H9 (cell line): ENCODE data around the gene AVPR2. TPM values are rescaled to one million over a fixed set of nuclear protein-coding genes. Genes with fewer than 3 reads are reported as not detected.

Experiments used
- DNase-seq: peaks from one replicate; pipeline ENCODE4 v3.0.0-alpha.2; 2017
- H2AFZ ChIP-seq: one replicate; pipeline ENCODE4 v1.6.1; 2013; ENCODE audit warnings: mild to moderate bottlenecking, low read length, control low read depth, moderate library complexity
- H2AK5ac ChIP-seq: 2 replicates; pipeline ENCODE4 v1.6.1; 2013; ENCODE audit warnings: low read length, control low read depth, mixed read lengths; ENCODE audit not compliant: insufficient read length
- H2BK120ac ChIP-seq: one replicate; pipeline ENCODE4 v1.6.1; 2013; ENCODE audit warnings: low read depth, mild to moderate bottlenecking, low read length, control low read depth, inconsistent platforms; ENCODE audit not compliant: poor library complexity, severe bottlenecking
- H2BK12ac ChIP-seq: 2 replicates; pipeline ENCODE4 v1.6.1; 2013; ENCODE audit warnings: low read length, control low read depth, mixed read lengths, low read depth; ENCODE audit not compliant: insufficient read length
- H2BK15ac ChIP-seq: 2 replicates; pipeline ENCODE4 v1.6.1; 2013; ENCODE audit warnings: low read depth, low read length, control low read depth
- H2BK20ac ChIP-seq: one replicate; pipeline ENCODE4 v1.6.1; 2013; ENCODE audit warnings: low read depth, mild to moderate bottlenecking, low read length, control low read depth, inconsistent platforms; ENCODE audit not compliant: poor library complexity, severe bottlenecking
- H2BK5ac ChIP-seq: 2 replicates; pipeline ENCODE4 v1.6.1; 2013; ENCODE audit warnings: low read length, control low read depth, mixed read lengths; ENCODE audit not compliant: insufficient read length
- H3K14ac ChIP-seq: 2 replicates; pipeline ENCODE4 v1.6.1; 2013; ENCODE audit warnings: low read length, control low read depth; ENCODE audit not compliant: insufficient read depth
- H3K18ac ChIP-seq: 2 replicates; pipeline ENCODE4 v1.6.1; 2013; ENCODE audit warnings: low read depth, mild to moderate bottlenecking, mixed read lengths, low read length, control low read depth; ENCODE audit not compliant: insufficient read length
- H3K23ac ChIP-seq: 2 replicates; pipeline ENCODE4 v1.6.1; 2013; ENCODE audit warnings: low read length, control low read depth, mixed read lengths, low read depth; ENCODE audit not compliant: insufficient read length
- H3K23me2 ChIP-seq: 2 replicates; pipeline ENCODE4 v1.6.1; 2013; ENCODE audit warnings: low read depth, mild to moderate bottlenecking, mixed read lengths, low read length, control low read depth; ENCODE audit not compliant: insufficient read length, poor library complexity, severe bottlenecking
- H3K27ac ChIP-seq: 2 replicates; pipeline ENCODE4 v1.5.1; 2013; ENCODE audit warnings: low read length, control low read depth, mixed read lengths, low read depth; ENCODE audit not compliant: insufficient read length
- H3K27me3 ChIP-seq: 2 replicates; pipeline ENCODE4 v1.6.1; 2013; ENCODE audit warnings: low read length, control low read depth, inconsistent platforms; ENCODE audit not compliant: insufficient read depth
- H3K4ac ChIP-seq: 2 replicates; pipeline ENCODE4 v1.6.1; 2013; ENCODE audit warnings: low read depth, mild to moderate bottlenecking, control low read depth, inconsistent platforms, low read length, moderate library complexity
- H3K4me1 ChIP-seq: 2 replicates; pipeline ENCODE4 v1.6.1; 2013; ENCODE audit warnings: low read length, control low read depth, inconsistent platforms; ENCODE audit not compliant: insufficient read depth
- H3K4me2 ChIP-seq: 2 replicates; pipeline ENCODE4 v1.6.1; 2013; ENCODE audit warnings: low read length, control low read depth, mixed read lengths; ENCODE audit not compliant: insufficient read length, insufficient read depth
- H3K56ac ChIP-seq: 2 replicates; pipeline ENCODE4 v1.6.1; 2013; ENCODE audit warnings: low read depth, mild to moderate bottlenecking, mixed read lengths, low read length, control low read depth; ENCODE audit not compliant: insufficient read length
- H3K79me1 ChIP-seq: 2 replicates; pipeline ENCODE4 v1.6.1; 2013; ENCODE audit warnings: low read depth, mild to moderate bottlenecking, moderate library complexity, low read length, control low read depth, inconsistent platforms; ENCODE audit not compliant: insufficient read depth, poor library complexity, severe bottlenecking
- H3K79me2 ChIP-seq: 2 replicates; pipeline ENCODE4 v1.6.1; 2013; ENCODE audit warnings: low read length, control low read depth, inconsistent platforms; ENCODE audit not compliant: insufficient read depth
- H3K9ac ChIP-seq: 2 replicates; pipeline ENCODE4 v1.6.1; 2013; ENCODE audit warnings: low read length, control low read depth, mixed read lengths; ENCODE audit not compliant: insufficient read length; ENCODE audit errors: extremely low read depth
- H3K9me3 ChIP-seq: one replicate; pipeline ENCODE4 v1.6.1; 2013; ENCODE audit warnings: low read depth, low read length, inconsistent platforms; ENCODE audit not compliant: control insufficient read depth
- H3T11ph ChIP-seq: one replicate; pipeline ENCODE4 v1.6.1; 2013; ENCODE audit warnings: mild to moderate bottlenecking, low read length, control low read depth, inconsistent platforms
- H4K20me1 ChIP-seq: one replicate; pipeline ENCODE4 v1.6.1; 2013; ENCODE audit not compliant: control insufficient read depth, insufficient read length, insufficient read depth
- H4K5ac ChIP-seq: 2 replicates; pipeline ENCODE4 v1.6.1; 2013; ENCODE audit warnings: low read depth, mild to moderate bottlenecking, mixed read lengths, low read length, control low read depth; ENCODE audit not compliant: insufficient read length
- H4K8ac ChIP-seq: replicated peaks from 2 replicates; pipeline ENCODE4 v1.6.1; 2013; ENCODE audit warnings: low read length, control low read depth, mixed read lengths, low read depth; ENCODE audit not compliant: insufficient read length
- H4K91ac ChIP-seq: 2 replicates; pipeline ENCODE4 v1.6.1; 2013; ENCODE audit warnings: low read depth, mild to moderate bottlenecking, moderate library complexity, mixed read lengths, low read length, control low read depth; ENCODE audit not compliant: insufficient read length
- H3K27ac Mint-ChIP-seq, 3 experiments: 2 replicates in 2 of 3; 3 replicates in 1 of 3; pipeline ENCODE4 v1.8.0; 2020 to 2021; ENCODE audit warnings: mixed read lengths in 3 of 3, mild to moderate bottlenecking in 1 of 3, moderate library complexity in 1 of 3
- H3K27me3 Mint-ChIP-seq: 2 replicates; pipeline ENCODE4 v1.8.0; 2021; ENCODE audit warnings: low read depth, mild to moderate bottlenecking, moderate library complexity, mixed read lengths
- H3K36me3 Mint-ChIP-seq, 3 experiments: 2 replicates in 2 of 3; 3 replicates in 1 of 3; pipeline ENCODE4 v1.8.0; 2020 to 2021; ENCODE audit warnings: low read depth in 3 of 3, mixed read lengths in 3 of 3; ENCODE audit not compliant: insufficient read depth in 1 of 3
- H3K4me1 Mint-ChIP-seq, 2 experiments: 2 replicates each; pipeline ENCODE4 v1.8.0; 2020; ENCODE audit warnings: mixed read lengths in 2 of 2
- H3K4me3 Mint-ChIP-seq, 2 experiments: 2 replicates in 1 of 2; 3 replicates in 1 of 2; pipeline ENCODE4 v1.8.0; 2020 to 2021; ENCODE audit warnings: mild to moderate bottlenecking in 2 of 2, mixed read lengths in 2 of 2, moderate library complexity in 1 of 2
- H3K9me3 Mint-ChIP-seq, 2 experiments: 2 replicates in 1 of 2; 3 replicates in 1 of 2; pipeline ENCODE4 v1.8.0; 2020; ENCODE audit warnings: mild to moderate bottlenecking in 2 of 2, mixed read lengths in 2 of 2, moderate library complexity in 1 of 2
- CTCF ChIP-seq: fragments of 200-600 bp; sonication (generic); conservative IDR thresholded peaks from 3 replicates; pipeline ENCODE4 v1.8.0; 2021; ENCODE audit warnings: antibody characterized with exemption, mild to moderate bottlenecking
- WGBS: extraction: QIAGEN DNeasy Blood & Tissue Kit; methylation state at CpG from one replicate; pipeline ENCODE4 v1.1.7; 2013; ENCODE audit warnings: missing lambda C conversion rate, low lambda C conversion rate, mixed read lengths; ENCODE audit not compliant: insufficient read length; ENCODE audit errors: extremely low coverage; 5-methylcytosine and 5-hydroxymethylcytosine counted together
- total RNA-seq: library from RNA; stranded (reverse); gene quantifications from 2 replicates; pipeline ENCODE4 v1.2.1, GENCODE V29; 2021

The AVPR2 gene
- total RNA-seq, 1 experiment from 2014 or later, result not detected

- Histone ChIP-seq H2BK12ac (no peak overlapping the region), H2BK15ac (no peak overlapping the region), H3K18ac (no peak overlapping the region), H3T11ph (no peak overlapping the region), H3K79me1 (no peaks in the 10 kb centered on the region), H4K8ac (no peak overlapping the region), H3K79me2 (no peaks in the 10 kb centered on the region), H3K4me1 (no peaks in the 10 kb centered on the region), H3K27me3 (no peaks in the 10 kb centered on the region), H3K23ac (no peak overlapping the region), H2AFZ (no peak overlapping the region), H2AK5ac (no peak overlapping the region), H3K23me2 (no peaks in the 10 kb centered on the region), H2BK5ac (no peak overlapping the region), H2BK120ac (no peak overlapping the region), H4K5ac (no peak overlapping the region), H3K56ac (no peak overlapping the region), H3K4me2 (no peak overlapping the region), H4K20me1 (no peaks in the 10 kb centered on the region), H3K9ac (no peak overlapping the region), H3K9me3 (peaks cover 12% of the 10 kb centered on the region), H3K27ac (no peak overlapping the region), H4K91ac (no peak overlapping the region), H3K4ac (no peak overlapping the region), H3K14ac (no peak overlapping the region), H2BK20ac (no peak overlapping the region)
- TF ChIP-seq CTCF, result no peak
- H3K36me3 Mint-ChIP-seq, result peaks cover 13 to 40% (median 21%) of the 10 kb centered on the region in 3 experiments
- no peak for DNase-seq
- peaks cover 65 to 89% of the 10 kb centered on the region in 2 experiments for H3K9me3 Mint-ChIP-seq
- no CpG with 5 or more reads among the region's 31 CpGs for WGBS
- no peak overlapping the region for H3K4me3 Mint-ChIP-seq
- no peaks in the 10 kb centered on the region; the same call in none of the 2 replicates for H3K27me3 Mint-ChIP-seq
- no peak overlapping the region; a peak in 2 of 7 replicates for H3K27ac Mint-ChIP-seq
- peaks cover 0 to 21% of the 10 kb centered on the region in 2 experiments; a peak in 2 of 4 replicates for H3K4me1 Mint-ChIP-seq
These were observed 34.8 kb upstream of the AVPR2 start for GRCh38 chrX:153869473-153870287.
